NT2/D1 (cell line): ENCODE measurements around the gene OR14A16.
A peak's percentile ranks its signal among the peaks of the same experiment; 100 is the strongest.

ENCODE experiments used
- DNase-seq: peaks from one replicate; pipeline ENCODE4 v3.0.0-alpha.2; 2011; ENCODE audit warnings: low read depth, low spot score
- H3K27me3 ChIP-seq: 2 replicates; pipeline ENCODE4 v1.6.0; 2011; ENCODE audit warnings: mild to moderate bottlenecking; ENCODE audit not compliant: insufficient read length, insufficient read depth
- H3K36me3 ChIP-seq: 2 replicates; pipeline ENCODE4 v1.6.1; 2011; ENCODE audit warnings: mild to moderate bottlenecking, low read length, mixed read lengths; ENCODE audit not compliant: insufficient read depth, insufficient read length
- H3K4me1 ChIP-seq: 2 replicates; pipeline ENCODE4 v1.5.1; 2011; ENCODE audit not compliant: insufficient read depth, insufficient read length
- H3K4me3 ChIP-seq: 2 replicates; pipeline ENCODE4 v1.5.1; 2011; ENCODE audit warnings: low read depth; ENCODE audit not compliant: insufficient read length
- H3K9ac ChIP-seq: 2 replicates; pipeline ENCODE4 v1.6.0; 2011; ENCODE audit warnings: low read depth; ENCODE audit not compliant: insufficient read length
- H3K9me3 ChIP-seq: 2 replicates; pipeline ENCODE4 v1.5.1; 2011; ENCODE audit warnings: mild to moderate bottlenecking, low read length; ENCODE audit not compliant: insufficient read depth
- SUZ12 ChIP-seq: IDR thresholded peaks from 2 replicates; pipeline ENCODE4 v1.6.1; 2011; ENCODE audit not compliant: insufficient read length, insufficient read depth; ENCODE audit errors: extremely low read depth
- YY1 ChIP-seq: IDR thresholded peaks from 2 replicates; pipeline ENCODE4 v1.6.1; 2011; ENCODE audit not compliant: insufficient read length, insufficient read depth
- ZNF274 ChIP-seq: IDR thresholded peaks from 2 replicates; pipeline ENCODE4 v1.6.1; 2011; ENCODE audit warnings: mild to moderate bottlenecking, low read depth, low read length

Gene OR14A16

GRCh38 chr1:247824023-247824422 lies at the start of gene OR14A16:
Gene OR14A16, minus strand, starts transcription at chr1:247824119. Its CDS starts 8,390 bp downstream, at chr1:247815729.
- no peak within 1 kb of the TSS for H3K4me3 ChIP-seq
- H3K9me3 ChIP-seq = no peaks in the 10 kb centered on the region
- no peaks in the 10 kb centered on the region for H3K27me3 ChIP-seq
- peak; percentile 28 for DNase-seq
- H3K9ac ChIP-seq = no peak within 1 kb of the TSS
- TF ChIP-seq SUZ12 = no peak
- no peak for TF ChIP-seq ZNF274
- TF ChIP-seq YY1 = no peak
- no peaks in the 10 kb centered on the region for H3K36me3 ChIP-seq
- H3K4me1 ChIP-seq = no peaks in the 10 kb centered on the region

GRCh38 chr1:247865416-247865815 lies 41.5 kb upstream of the OR14A16 start:
- no peak overlapping the region for H3K4me3 ChIP-seq
- H3K9ac ChIP-seq = no peak overlapping the region
- H3K4me1 ChIP-seq = no peaks in the 10 kb centered on the region
- no peak for TF ChIP-seq SUZ12
- H3K9me3 ChIP-seq = no peaks in the 10 kb centered on the region
- no peaks in the 10 kb centered on the region for H3K27me3 ChIP-seq
- H3K36me3 ChIP-seq = peaks cover 56% of the 10 kb centered on the region
- DNase-seq = no peak

GRCh38 chr1:247864644-247865043 lies 40.7 kb upstream of the OR14A16 start:
- Histone ChIP-seq H3K9ac (no peak overlapping the region), H3K4me3 (no peak overlapping the region), H3K9me3 (no peaks in the 10 kb centered on the region), H3K4me1 (no peaks in the 10 kb centered on the region), H3K36me3 (peaks cover 52% of the 10 kb centered on the region), H3K27me3 (no peaks in the 10 kb centered on the region)
- TF ChIP-seq SUZ12 (no peak), ZNF274 (no peak), YY1 (no peak)
- DNase-seq = no peak

GRCh38 chr1:247862756-247863155 lies 38.8 kb upstream of the OR14A16 start:
- Histone ChIP-seq H3K4me3 (no peak overlapping the region), H3K9ac (no peak overlapping the region), H3K36me3 (peaks cover 34% of the 10 kb centered on the region), H3K9me3 (no peaks in the 10 kb centered on the region), H3K4me1 (no peaks in the 10 kb centered on the region), H3K27me3 (peaks cover 5% of the 10 kb centered on the region)
- no peak for DNase-seq
- no peak for TF ChIP-seq ZNF274
- TF ChIP-seq SUZ12 = no peak
- TF ChIP-seq YY1 = no peak

GRCh38 chr1:247857985-247858619 lies 34.2 kb upstream of the OR14A16 start:
- no peak for DNase-seq
- no peak for TF ChIP-seq YY1
- TF ChIP-seq SUZ12 = no peak
- no peak for TF ChIP-seq ZNF274
- peaks cover 14% of the 10 kb centered on the region for H3K36me3 ChIP-seq
- no peaks in the 10 kb centered on the region for H3K4me1 ChIP-seq
- H3K27me3 ChIP-seq = peaks cover 6% of the 10 kb centered on the region
- H3K9ac ChIP-seq = peak overlapping the region; percentile 90
- H3K9me3 ChIP-seq = no peaks in the 10 kb centered on the region
- H3K4me3 ChIP-seq = peak overlapping the region; percentile 77

- DNase-seq = peak; percentile 28
- peak within 1 kb of the TSS; percentile 77 for H3K4me3 ChIP-seq
- H3K36me3 ChIP-seq = peaks cover 9% of the 10 kb centered on the region
- no peaks in the 10 kb centered on the region for H3K4me1 ChIP-seq
- peak within 1 kb of the TSS; percentile 90 for H3K9ac ChIP-seq
- H3K27me3 ChIP-seq = peaks cover 6% of the 10 kb centered on the region
- no peak for TF ChIP-seq SUZ12
- no peak for TF ChIP-seq YY1
- TF ChIP-seq ZNF274 = no peak
- no peaks in the 10 kb centered on the region for H3K9me3 ChIP-seq
Measured at GRCh38 chr1:247857069-247857984, 33.4 kb upstream of the OR14A16 start, which contains the start of gene TRIM58. Gene TRIM58, plus strand, starts transcription at chr1:247857187. Its CDS starts 60 bp downstream, at chr1:247857247.

GRCh38 chr1:247855911-247856310 lies 32.0 kb upstream of the OR14A16 start:
- DNase-seq = no peak
- H3K4me1 ChIP-seq = no peaks in the 10 kb centered on the region
- no peak overlapping the region for H3K4me3 ChIP-seq
- H3K9me3 ChIP-seq = no peaks in the 10 kb centered on the region
- H3K9ac ChIP-seq = no peak overlapping the region
- peaks cover 6% of the 10 kb centered on the region for H3K27me3 ChIP-seq
- TF ChIP-seq SUZ12 (no peak), ZNF274 (no peak), YY1 (no peak)
- peaks cover 7% of the 10 kb centered on the region for H3K36me3 ChIP-seq
